ENCODE measurements around the gene EMSY. TPM values are rescaled to one million over a fixed set of nuclear protein-coding genes. Genes with fewer than 3 reads are reported as not detected.
"Not testable (repeated sequence)": the region's sequence is repeated elsewhere in the genome, so short reads cannot be mapped to it uniquely, and the experiment has no call there.

EMSY gene
- total RNA-seq (2014; rRNA removed; shearing (Covaris generic)): 19.0 and 30.1 TPM in 2 replicates

- peak; percentile 99 for DNase-seq (ENCODE audit: low read depth)
Measured at GRCh38 chr11:76444384-76445120, at the start of gene EMSY. EMSY (plus strand) TSS chr11:76445018; CDS start chr11:76446939, 1,921 bp downstream.

- no peak for DNase-seq (ENCODE audit: low read depth)
Measured at GRCh38 chr11:76395296-76395695, 49.5 kb upstream of the EMSY start.

GRCh38 chr11:76397383-76397782 is 47.4 kb upstream of the EMSY start:
- no peak for DNase-seq (ENCODE audit: low read depth)

GRCh38 chr11:76400967-76401366 is 43.9 kb upstream of the EMSY start:
- no peak for DNase-seq (ENCODE audit: low read depth)

GRCh38 chr11:76401484-76401883 is 43.3 kb upstream of the EMSY start:
- DNase-seq (ENCODE audit: low read depth): not testable (repeated sequence)

- DNase-seq (ENCODE audit: low read depth): no peak
Measured at GRCh38 chr11:76406359-76406758, 38.5 kb upstream of the EMSY start.

- no peak for DNase-seq (ENCODE audit: low read depth)
Measured at GRCh38 chr11:76408171-76408965, 36.5 kb upstream of the EMSY start.

GRCh38 chr11:76410851-76411357 is 33.9 kb upstream of the EMSY start:
- no peak for DNase-seq (ENCODE audit: low read depth)

- DNase-seq (ENCODE audit: low read depth): no peak
Measured at GRCh38 chr11:76415073-76415472, 29.7 kb upstream of the EMSY start.

- no peak for DNase-seq (ENCODE audit: low read depth)
Measured at GRCh38 chr11:76419896-76420295, 24.9 kb upstream of the EMSY start.

- no peak for DNase-seq (ENCODE audit: low read depth)
Measured at GRCh38 chr11:76424379-76424778, 20.4 kb upstream of the EMSY start.

- no peak for DNase-seq (ENCODE audit: low read depth)
Measured at GRCh38 chr11:76424891-76425290, 19.9 kb upstream of the EMSY start.

- DNase-seq (ENCODE audit: low read depth): no peak
Measured at GRCh38 chr11:76426660-76427059, 18.2 kb upstream of the EMSY start.

- DNase-seq (ENCODE audit: low read depth): no peak
Measured at GRCh38 chr11:76436020-76436419, 8.8 kb upstream of the EMSY start.

- DNase-seq (ENCODE audit: low read depth): no peak
Measured at GRCh38 chr11:76443268-76443980, 1.4 kb upstream of the EMSY start.

GRCh38 chr11:76444065-76444383 is 794 bp upstream of the EMSY start:
- no peak for DNase-seq (ENCODE audit: low read depth)

GRCh38 chr11:76445121-76446084 is 585 bp downstream of the EMSY start:
- peak; percentile 91 for DNase-seq (ENCODE audit: low read depth)

- no peak for DNase-seq (ENCODE audit: low read depth)
Measured at GRCh38 chr11:76448506-76448905, 3.7 kb downstream of the EMSY start.

- no peak for DNase-seq (ENCODE audit: low read depth)
Measured at GRCh38 chr11:76453248-76453647, 8.4 kb downstream of the EMSY start.

GRCh38 chr11:76455331-76455730 is 10.5 kb downstream of the EMSY start:
- DNase-seq (ENCODE audit: low read depth): no peak

- DNase-seq (ENCODE audit: low read depth): no peak
Measured at GRCh38 chr11:76455931-76456330, 11.1 kb downstream of the EMSY start.
